HG03565 (cell line): ENCODE data around the gene RDH13.
"Not testable (repeated sequence)": the region's sequence is repeated elsewhere in the genome, so short reads cannot be mapped to it uniquely, and the experiment has no call there.

Experiments used
- ATAC-seq: cut with Tn5 transposase; IDR thresholded peaks from one replicate; pipeline ENCODE4 v1.9.1; 2021; ENCODE audit warnings: mild to moderate bottlenecking, moderate library complexity; ENCODE audit not compliant: unreplicated experiment

The RDH13 gene

GRCh38 chr19:55020351-55020750, 42.6 kb downstream of the RDH13 start:
- ATAC-seq: not testable (repeated sequence)

GRCh38 chr19:55018633-55019032, 44.3 kb downstream of the RDH13 start:
- no peak for ATAC-seq

GRCh38 chr19:55018216-55018615, 44.7 kb downstream of the RDH13 start:
- no peak for ATAC-seq

GRCh38 chr19:55016017-55016416, 46.9 kb downstream of the RDH13 start:
- ATAC-seq: no peak

- ATAC-seq: no peak
Observed at GRCh38 chr19:55015126-55015525, 47.8 kb downstream of the RDH13 start.

- no peak for ATAC-seq
Observed at GRCh38 chr19:55014714-55015113, 48.2 kb downstream of the RDH13 start.

GRCh38 chr19:55013596-55013995, 49.4 kb downstream of the RDH13 start:
- ATAC-seq: no peak

- ATAC-seq: no peak
Observed at GRCh38 chr19:55012306-55012705, 50.6 kb downstream of the RDH13 start.

- not testable (repeated sequence) for ATAC-seq
Observed at GRCh38 chr19:55010561-55010960, 52.4 kb downstream of the RDH13 start.

- ATAC-seq: not testable (repeated sequence)
Observed at GRCh38 chr19:55008781-55009180, 54.2 kb downstream of the RDH13 start.

GRCh38 chr19:55008189-55008588, 54.8 kb downstream of the RDH13 start:
- ATAC-seq: not testable (repeated sequence)

GRCh38 chr19:55007537-55007936, 55.4 kb downstream of the RDH13 start:
- not testable (repeated sequence) for ATAC-seq

GRCh38 chr19:55006795-55007194, 56.2 kb downstream of the RDH13 start:
- not testable (repeated sequence) for ATAC-seq

- no peak for ATAC-seq
Observed at GRCh38 chr19:55005684-55006488, 57.1 kb downstream of the RDH13 start.

GRCh38 chr19:55000761-55001160, 62.2 kb downstream of the RDH13 start:
- no peak for ATAC-seq

- ATAC-seq: not testable (repeated sequence)
Observed at GRCh38 chr19:54998751-54999239, 64.2 kb downstream of the RDH13 start.

- ATAC-seq: no peak
Observed at GRCh38 chr19:54995561-54995960, 67.4 kb downstream of the RDH13 start.
